A549 (cell line): ENCODE results near the gene PLXNC1. TPM values are rescaled to one million over a fixed set of nuclear protein-coding genes. Genes with fewer than 3 reads are reported as not detected.

Source experiments
- ATAC-seq, 2 experiments: fragments of 200-7000 bp in 1 of 2; fragments of >200 bp in 1 of 2; cut with Nextera tagmentation in 1 of 2; cut with Tn5 transposase in 1 of 2; 3 replicates each; pipeline versions ENCODE4 v1.8.0 to v1.9.1; 2018 to 2020; ENCODE audit warnings: mild to moderate bottlenecking in 1 of 2, moderate library complexity in 1 of 2
- CTCF ChIA-PET: fragments of 300-600 bp; sonication (Branson Sonifier 250); formaldehyde crosslinking; extraction: SDS; loops from one replicate; lab custom pipeline; 2021; ENCODE audit warnings: antibody characterized with exemption, inconsistent platforms; lab: Yijun Ruan, JAX
- POLR2A ChIA-PET: fragments of 350-600 bp; formaldehyde crosslinking; extraction: SDS; loops from one replicate; lab custom pipeline; 2021; ENCODE audit warnings: antibody characterized with exemption, inconsistent platforms; lab: Yijun Ruan, JAX
- DNase-seq, 2 experiments: peaks; one replicate each; pipeline versions ENCODE4 v3.0.0 to v3.0.0-alpha.2; 2011 to 2016; ENCODE audit warnings: low read depth in 1 of 2, low spot score in 1 of 2
- FAIRE-seq: peaks from 2 replicates; lab custom pipeline; 2011; peaks lifted over from hg19 to GRCh38; lab: Jason Lieb, UNC
- H3K27ac ChIP-seq, 2 experiments: fragments of >200 bp; sonication (Bioruptor Twin); formaldehyde crosslinking; 3 replicates each; pipeline ENCODE4 v1.5.1; 2016 to 2017
- H3K4me1 ChIP-seq: fragments of >200 bp; sonication (Bioruptor Twin); formaldehyde crosslinking; 3 replicates; pipeline ENCODE4 v1.6.1; 2016
- H3K4me2 ChIP-seq: fragments of >200 bp; sonication (Bioruptor Twin); formaldehyde crosslinking; 3 replicates; pipeline ENCODE4 v1.6.1; 2016
- H3K4me3 ChIP-seq: fragments of >200 bp; sonication (Bioruptor Twin); formaldehyde crosslinking; 3 replicates; pipeline ENCODE4 v1.5.1; 2016
- H3K9me3 ChIP-seq: fragments of >200 bp; sonication (Bioruptor Twin); formaldehyde crosslinking; 3 replicates; pipeline ENCODE4 v1.6.1; 2016
- ATOH8 ChIP-seq: fragments of 250-450 bp; sonication (Bioruptor Pico); IDR thresholded peaks from 2 replicates; pipeline ENCODE4 v1.5.0; 2020; ENCODE audit warnings: low read depth, mild to moderate bottlenecking, moderate library complexity
- CBX2 ChIP-seq: fragments of 200-600 bp; sonication (generic); IDR thresholded peaks from 2 replicates; pipeline ENCODE4 v1.6.1; 2016; ENCODE audit warnings: low read depth, mild to moderate bottlenecking, borderline replicate concordance
- EHF ChIP-seq: fragments of 250-450 bp; sonication (Bioruptor Pico); IDR thresholded peaks from 2 replicates; pipeline ENCODE4 v1.5.0; 2020; ENCODE audit warnings: mild to moderate bottlenecking
- EHMT2 ChIP-seq: fragments of 200-600 bp; sonication (generic); IDR thresholded peaks from 2 replicates; pipeline ENCODE4 v1.6.1; 2016; ENCODE audit warnings: antibody characterized with exemption, low read depth, mild to moderate bottlenecking, moderate library complexity
- ELK1 ChIP-seq: fragments of 150-350 bp; IDR thresholded peaks from 2 replicates; pipeline ENCODE4 v1.6.1; 2014; ENCODE audit warnings: low read depth, mild to moderate bottlenecking, low read length
- GATA3 ChIP-seq: IDR thresholded peaks from 2 replicates; pipeline ENCODE4 v1.6.1; 2012; ENCODE audit warnings: borderline replicate concordance
- HDAC2 ChIP-seq: fragments of 200-600 bp; sonication (generic); IDR thresholded peaks from 2 replicates; pipeline ENCODE4 v1.6.1; 2016
- HEYL ChIP-seq: fragments of 250-450 bp; sonication (Bioruptor Pico); IDR thresholded peaks from 2 replicates; pipeline ENCODE4 v1.8.0; 2021; ENCODE audit warnings: mild to moderate bottlenecking, moderate library complexity
- HOXA7 ChIP-seq: fragments of 250-450 bp; sonication (Bioruptor Pico); IDR thresholded peaks from 2 replicates; pipeline ENCODE4 v1.5.0; 2020; ENCODE audit warnings: mild to moderate bottlenecking, moderate library complexity
- HOXB13 ChIP-seq: fragments of 250-450 bp; sonication (Bioruptor Pico); IDR thresholded peaks from 2 replicates; pipeline ENCODE4 v1.5.0; 2020; ENCODE audit warnings: low read depth, mild to moderate bottlenecking, moderate library complexity
- JUN ChIP-seq, 2 experiments: fragments of >200 bp; sonication (Bioruptor Twin); formaldehyde crosslinking; IDR thresholded peaks; 2 replicates in 1 of 2; 3 replicates in 1 of 2; pipeline ENCODE4 v1.6.1; 2016 to 2017
- KDM1A ChIP-seq: fragments of 200-600 bp; sonication (generic); IDR thresholded peaks from 2 replicates; pipeline ENCODE4 v1.6.1; 2016; ENCODE audit warnings: low read depth, mild to moderate bottlenecking
- MAFK ChIP-seq: fragments of 450-650 bp; IDR thresholded peaks from 2 replicates; pipeline ENCODE4 v1.6.1; 2014; ENCODE audit not compliant: partially characterized antibody
- MAZ ChIP-seq: fragments of 150-350 bp; IDR thresholded peaks from 2 replicates; pipeline ENCODE4 v1.6.1; 2014; ENCODE audit warnings: antibody characterized with exemption, low read depth, low read length, borderline replicate concordance
- MYC ChIP-seq: IDR thresholded peaks from 2 replicates; pipeline ENCODE4 v1.6.1; 2012; ENCODE audit warnings: mild to moderate bottlenecking, inconsistent platforms, low read length, improper control_type of control experiment, borderline replicate concordance
- NFE2L2 ChIP-seq: fragments of 150-350 bp; conservative IDR thresholded peaks from 2 replicates; pipeline ENCODE4 v1.6.1; 2014; ENCODE audit warnings: low read length
- RAD21 ChIP-seq, 2 experiments: fragments of >200 bp in 1 of 2; sonication (Bioruptor Twin) in 1 of 2; formaldehyde crosslinking in 1 of 2; IDR thresholded peaks in 1 of 2; conservative IDR thresholded peaks in 1 of 2; 2 replicates in 1 of 2; 3 replicates in 1 of 2; pipeline ENCODE4 v1.6.1; 2012 to 2018; ENCODE audit warnings: inconsistent platforms in 1 of 2
- RARB ChIP-seq: fragments of 250-450 bp; sonication (Bioruptor Pico); IDR thresholded peaks from 2 replicates; pipeline ENCODE4 v1.8.0; 2021; ENCODE audit warnings: mild to moderate bottlenecking, moderate library complexity
- RCOR1 ChIP-seq: fragments of 150-350 bp; IDR thresholded peaks from 2 replicates; pipeline ENCODE4 v1.6.1; 2014; ENCODE audit warnings: antibody characterized with exemption, low read length, low read depth
- SMC3 ChIP-seq: fragments of >200 bp; sonication (Bioruptor Twin); formaldehyde crosslinking; IDR thresholded peaks from 3 replicates; pipeline ENCODE4 v1.6.1; 2018; ENCODE audit warnings: inconsistent platforms
- SREBF2 ChIP-seq: fragments of 450-650 bp; IDR thresholded peaks from 2 replicates; pipeline ENCODE4 v1.6.1; 2014; ENCODE audit warnings: mild to moderate bottlenecking, moderate library complexity
- TFCP2L1 ChIP-seq: fragments of 250-450 bp; sonication (Bioruptor Pico); IDR thresholded peaks from 2 replicates; pipeline ENCODE4 v1.5.0; 2021; ENCODE audit warnings: mild to moderate bottlenecking
- TP53 ChIP-seq: fragments of 250-450 bp; sonication (Bioruptor Pico); IDR thresholded peaks from 2 replicates; pipeline ENCODE4 v1.5.0; 2021; ENCODE audit warnings: mild to moderate bottlenecking, moderate library complexity
- ZFP36 ChIP-seq: fragments of 450-650 bp; IDR thresholded peaks from 2 replicates; pipeline ENCODE4 v1.6.1; 2014; ENCODE audit warnings: borderline replicate concordance; ENCODE audit not compliant: partially characterized antibody
- ZNF302 ChIP-seq: fragments of 250-450 bp; sonication (Bioruptor Pico); IDR thresholded peaks from 2 replicates; pipeline ENCODE4 v1.9.0; 2021; ENCODE audit warnings: inconsistent platforms, mild to moderate bottlenecking, moderate library complexity
- ZSCAN20 ChIP-seq: fragments of 250-450 bp; sonication (Bioruptor Pico); IDR thresholded peaks from 2 replicates; pipeline ENCODE4 v1.8.0; 2022; ENCODE audit warnings: mild to moderate bottlenecking, moderate library complexity
- WGBS: methylation state at CpG from one replicate; pipeline ENCODE4 v1.1.6; 2017; ENCODE audit errors: missing lambda C conversion rate; 5-methylcytosine and 5-hydroxymethylcytosine counted together
- polyA plus RNA-seq, 4 experiments: library from polyadenylated mRNA; depleted of rRNA in 3 of 4; stranded (reverse); fragments of >200 nt; fragmentation: RNase III in 1 of 4; extraction: RNeasy Plus Mini Kit Qiagen cat#74134 plus additional on column Dnase treatment in 1 of 4; gene quantifications; 2 replicates in 3 of 4; 3 replicates in 1 of 4; pipeline ENCODE4 v1.2.3, GENCODE V29; 2011 to 2017
- TF ChIP-seq, protein P1 (sequence below): IDR thresholded peaks from 2 replicates; pipeline ENCODE4 v1.6.1; 2012; ENCODE audit warnings: low read depth, borderline replicate concordance
- TF ChIP-seq, protein P2 (sequence below): IDR thresholded peaks from 2 replicates; pipeline ENCODE4 v1.6.1; 2012
- TF ChIP-seq, protein P3 (sequence below): fragments of 450-650 bp; IDR thresholded peaks from 2 replicates; pipeline ENCODE4 v1.6.1; 2014; ENCODE audit warnings: antibody characterized with exemption

The PLXNC1 gene
- polyA plus RNA-seq, 2 of the 4 experiments (the other 2 are of a cell fraction), result 0.12 to 0.50 TPM

GRCh38 chr12:94204499-94205247 is 56.3 kb downstream of the PLXNC1 start:
- ATAC-seq, result no peak
- Histone ChIP-seq H3K4me3 (no peak overlapping the region), H3K27ac (no peak overlapping the region), H3K4me2 (no peak overlapping the region), H3K4me1 (no peaks in the 10 kb centered on the region), H3K9me3 (no peaks in the 10 kb centered on the region)
- DNase-seq, result no peak
- TF ChIP-seq ELK1 (no peak), ZSCAN20 (CRISPR knock-in tag) (no peak), ZFP36 (no peak), CBX2 (no peak), MYC (no peak), HDAC2 (no peak), RARB (no peak), TFCP2L1 (CRISPR knock-in tag) (no peak), ZNF302 (CRISPR knock-in tag) (no peak), MAZ (no peak), SMC3 (no peak), GATA3 (no peak), HOXA7 (CRISPR knock-in tag) (no peak), JUN (IDR thresholded peaks at IDR 0.05) (no peak), ATOH8 (no peak)
- TF ChIP-seq, protein P1, sequence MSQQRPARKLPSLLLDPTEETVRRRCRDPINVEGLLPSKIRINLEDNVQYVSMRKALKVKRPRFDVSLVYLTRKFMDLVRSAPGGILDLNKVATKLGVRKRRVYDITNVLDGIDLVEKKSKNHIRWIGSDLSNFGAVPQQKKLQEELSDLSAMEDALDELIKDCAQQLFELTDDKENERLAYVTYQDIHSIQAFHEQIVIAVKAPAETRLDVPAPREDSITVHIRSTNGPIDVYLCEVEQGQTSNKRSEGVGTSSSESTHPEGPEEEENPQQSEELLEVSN, result no peak
- TF ChIP-seq, protein P2, sequence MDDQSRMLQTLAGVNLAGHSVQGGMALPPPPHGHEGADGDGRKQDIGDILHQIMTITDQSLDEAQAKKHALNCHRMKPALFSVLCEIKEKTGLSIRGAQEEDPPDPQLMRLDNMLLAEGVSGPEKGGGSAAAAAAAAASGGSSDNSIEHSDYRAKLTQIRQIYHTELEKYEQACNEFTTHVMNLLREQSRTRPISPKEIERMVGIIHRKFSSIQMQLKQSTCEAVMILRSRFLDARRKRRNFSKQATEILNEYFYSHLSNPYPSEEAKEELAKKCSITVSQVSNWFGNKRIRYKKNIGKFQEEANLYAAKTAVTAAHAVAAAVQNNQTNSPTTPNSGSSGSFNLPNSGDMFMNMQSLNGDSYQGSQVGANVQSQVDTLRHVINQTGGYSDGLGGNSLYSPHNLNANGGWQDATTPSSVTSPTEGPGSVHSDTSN, result no peak
- TF ChIP-seq, protein P3, sequence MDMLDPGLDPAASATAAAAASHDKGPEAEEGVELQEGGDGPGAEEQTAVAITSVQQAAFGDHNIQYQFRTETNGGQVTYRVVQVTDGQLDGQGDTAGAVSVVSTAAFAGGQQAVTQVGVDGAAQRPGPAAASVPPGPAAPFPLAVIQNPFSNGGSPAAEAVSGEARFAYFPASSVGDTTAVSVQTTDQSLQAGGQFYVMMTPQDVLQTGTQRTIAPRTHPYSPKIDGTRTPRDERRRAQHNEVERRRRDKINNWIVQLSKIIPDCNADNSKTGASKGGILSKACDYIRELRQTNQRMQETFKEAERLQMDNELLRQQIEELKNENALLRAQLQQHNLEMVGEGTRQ, result no peak
- CTCF ChIA-PET, result interaction anchor here (0.9 to 2.4 kb wide), 2 partner anchors 10 to 70 kb away, joined by 4 to 5 read pairs; no protein-coding TSS in a partner anchor
- FAIRE-seq, result no peak
- POLR2A ChIA-PET, result no interaction called here
- 23% methylated on average over 4 of the region's 4 CpGs for WGBS

DNA sequence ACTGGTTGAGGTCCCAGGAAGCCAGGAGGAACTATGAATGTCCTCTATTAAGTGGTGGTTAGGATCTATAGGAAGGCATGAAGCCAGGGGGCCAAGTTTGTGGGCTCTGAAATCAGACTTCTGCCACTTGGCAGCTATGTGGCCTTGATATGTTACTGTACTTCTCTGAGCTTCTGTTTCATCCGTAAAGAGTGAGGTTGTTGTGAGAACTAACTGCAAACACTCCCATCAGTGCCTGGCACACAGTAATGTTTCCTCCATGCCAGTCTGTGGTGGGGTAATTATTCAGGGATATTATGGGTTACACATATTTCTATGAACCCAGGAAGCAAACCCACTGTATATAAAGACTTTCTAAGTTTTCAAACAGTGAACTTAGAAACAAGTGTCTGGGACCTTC is 57.4 kb downstream of the PLXNC1 start:
- no peak overlapping the region for H3K4me2 ChIP-seq
- ATAC-seq (no peak), DNase-seq (no peak), FAIRE-seq (no peak)
- no peaks in the 10 kb centered on the region for H3K9me3 ChIP-seq
- CTCF ChIA-PET, result interaction anchor here (0.6 to 2.4 kb wide), 2 partner anchors 9 to 16 kb away, joined by 5 read pairs; no protein-coding TSS in a partner anchor
- no peak overlapping the region for H3K4me3 ChIP-seq
- H3K27ac ChIP-seq, result no peak overlapping the region
- no peaks in the 10 kb centered on the region for H3K4me1 ChIP-seq
- POLR2A ChIA-PET, result no interaction called here
- WGBS, result 70% methylated on average over 1 of the region's 1 CpG
- no peak for TF ChIP-seq RCOR1
- no peak for TF ChIP-seq RAD21 (conservative IDR thresholded peaks at IDR 0.05 in 1 of 2, IDR thresholded peaks at IDR 0.05 in 1 of 2)
- no peak for TF ChIP-seq MAFK
- no peak for TF ChIP-seq KDM1A
- TF ChIP-seq SREBF2, result no peak
- TF ChIP-seq, protein P2, result no peak
- TF ChIP-seq EHF (CRISPR knock-in tag), result no peak
- no peak for TF ChIP-seq TP53 (CRISPR knock-in tag)
- TF ChIP-seq NFE2L2, result no peak
- no peak for TF ChIP-seq HEYL
- TF ChIP-seq HOXA7 (CRISPR knock-in tag), result no peak
- no peak for TF ChIP-seq EHMT2
- TF ChIP-seq, protein P3, result no peak
- no peak for TF ChIP-seq ELK1
- TF ChIP-seq HOXB13 (CRISPR knock-in tag), result no peak
- TF ChIP-seq TFCP2L1 (CRISPR knock-in tag), result no peak
